SH-SY5Y (cell line): ENCODE data around the gene THSD1.

ENCODE experiments used
- GATA2 ChIP-seq: IDR thresholded peaks from 2 replicates; pipeline ENCODE4 v1.6.1; 2011; ENCODE audit warnings: mild to moderate bottlenecking, low read depth, low read length
- GATA3 ChIP-seq: IDR thresholded peaks from 2 replicates; pipeline ENCODE4 v1.6.1; 2011; ENCODE audit warnings: low read depth, mild to moderate bottlenecking, low read length, moderate library complexity

- TF ChIP-seq GATA2 (no peak), GATA3 (no peak)
These were observed 45.3 kb upstream of the THSD1 start for GRCh38 chr13:52451135-52451804.
